GM12874 (cell line): ENCODE data around the gene RFPL3.
"Not testable (repeated sequence)": the region's sequence is repeated elsewhere in the genome, so short reads cannot be mapped to it uniquely, and the experiment has no call there.

Experiments
- CTCF ChIP-seq: IDR thresholded peaks from 2 replicates; pipeline ENCODE4 v1.5.1; 2011; ENCODE audit warnings: low read depth, mild to moderate bottlenecking, control low read depth, low read length, moderate library complexity; ENCODE audit not compliant: insufficient read depth

RFPL3 gene

GRCh38 chr22:32357567-32357966 lies at the start of gene RFPL3:
RFPL3 (plus strand) TSS chr22:32357867; CDS start chr22:32358072, 205 bp downstream.
- TF ChIP-seq CTCF, result not testable (repeated sequence)

GRCh38 chr22:32308191-32308590 lies 49.5 kb upstream of the RFPL3 start:
- TF ChIP-seq CTCF, result no peak

- no peak for TF ChIP-seq CTCF
Observed at GRCh38 chr22:32308934-32309333, 48.7 kb upstream of the RFPL3 start.

GRCh38 chr22:32309585-32310251 lies 47.9 kb upstream of the RFPL3 start:
- no peak for TF ChIP-seq CTCF

- no peak for TF ChIP-seq CTCF
Observed at GRCh38 chr22:32310777-32311176, 46.9 kb upstream of the RFPL3 start.

GRCh38 chr22:32311551-32312071 lies 46.1 kb upstream of the RFPL3 start:
- TF ChIP-seq CTCF, result no peak

- no peak for TF ChIP-seq CTCF
Observed at GRCh38 chr22:32312748-32313147, 44.9 kb upstream of the RFPL3 start.
